Hepatocyte (in vitro differentiated cells): ENCODE measurements around the gene RPS6KA4. TPM values are rescaled to one million over a fixed set of nuclear protein-coding genes. Genes with fewer than 3 reads are reported as not detected.

Experiments used
- DNase-seq: peaks from one replicate; pipeline ENCODE4 v3.0.0-alpha.2; 2016; ENCODE audit warnings: low spot score
- H2AFZ ChIP-seq: fragments of 200-600 bp; sonication (generic); 2 replicates; pipeline ENCODE4 v1.6.0; 2016; ENCODE audit warnings: antibody characterized with exemption, mild to moderate bottlenecking
- H3K27ac ChIP-seq: fragments of 200-600 bp; sonication (generic); 2 replicates; pipeline ENCODE4 v1.5.1; 2016; ENCODE audit warnings: mild to moderate bottlenecking
- H3K27me3 ChIP-seq: fragments of 200-600 bp; sonication (generic); 2 replicates; pipeline ENCODE4 v1.6.1; 2016
- H3K36me3 ChIP-seq: fragments of 200-600 bp; sonication (generic); replicated peaks from 2 replicates; pipeline ENCODE4 v1.5.1; 2016; ENCODE audit warnings: low read depth; ENCODE audit not compliant: insufficient read depth
- H3K4me1 ChIP-seq: fragments of 200-600 bp; sonication (generic); 2 replicates; pipeline ENCODE4 v1.5.1; 2016; ENCODE audit warnings: mild to moderate bottlenecking, moderate library complexity; ENCODE audit not compliant: insufficient read depth
- H3K4me2 ChIP-seq: fragments of 200-600 bp; sonication (generic); 2 replicates; pipeline ENCODE4 v1.6.0; 2016
- H3K4me3 ChIP-seq: fragments of 200-600 bp; sonication (generic); 2 replicates; pipeline ENCODE4 v1.5.1; 2016; ENCODE audit warnings: mild to moderate bottlenecking
- H3K79me2 ChIP-seq: fragments of 200-600 bp; sonication (generic); 2 replicates; pipeline ENCODE4 v1.6.0; 2017; ENCODE audit warnings: mild to moderate bottlenecking
- H3K9me2 ChIP-seq: fragments of 200-600 bp; sonication (generic); replicated peaks from 2 replicates; pipeline ENCODE4 v1.6.0; 2017; ENCODE audit warnings: mild to moderate bottlenecking; ENCODE audit not compliant: insufficient read depth
- H3K9me3 ChIP-seq: fragments of 200-600 bp; sonication (generic); 2 replicates; pipeline ENCODE4 v1.5.1; 2016; ENCODE audit warnings: low read depth, mild to moderate bottlenecking
- H4K20me1 ChIP-seq: fragments of 200-600 bp; sonication (generic); 2 replicates; pipeline ENCODE4 v1.6.0; 2016; ENCODE audit warnings: mild to moderate bottlenecking; ENCODE audit not compliant: insufficient read depth, poor library complexity, severe bottlenecking
- EZH2 ChIP-seq: fragments of 200-600 bp; sonication (generic); IDR thresholded peaks from 2 replicates; pipeline ENCODE4 v1.6.1; 2016; ENCODE audit warnings: antibody characterized with exemption, mild to moderate bottlenecking, borderline replicate concordance
- EZH2phosphoT487 ChIP-seq: fragments of 200-600 bp; sonication (generic); IDR thresholded peaks from one replicate; pipeline ENCODE4 v1.6.1; 2018; ENCODE audit warnings: antibody characterized with exemption, mild to moderate bottlenecking, low read depth, moderate library complexity; ENCODE audit not compliant: unreplicated experiment, severe bottlenecking
- WGBS: methylation state at CpG from one replicate; pipeline ENCODE4 v1.1.6; 2016; ENCODE audit warnings: low lambda C conversion rate; ENCODE audit errors: missing lambda C conversion rate; 5-methylcytosine and 5-hydroxymethylcytosine counted together
- polyA plus RNA-seq: library from polyadenylated mRNA; unstranded; fragments of >200 nt; fragmentation: Nextera tagmentation; extraction: Ambion mirVana; gene quantifications from 2 replicates; pipeline ENCODE4 v1.2.1, GENCODE V29; 2016
- total RNA-seq: library from RNA; depleted of rRNA; stranded (reverse); fragments of >200 nt; gene quantifications from 2 replicates; pipeline ENCODE4 v1.2.3, GENCODE V29; 2014
- TF ChIP-seq, protein P1 (sequence below): fragments of 200-600 bp; sonication (generic); IDR thresholded peaks from 2 replicates; pipeline ENCODE4 v1.5.1; 2016; ENCODE audit warnings: antibody characterized with exemption, mild to moderate bottlenecking; ENCODE audit not compliant: poor library complexity

The RPS6KA4 gene
- total and polyA plus RNA-seq, 2 experiments from 2014 or later: 35.9 to 44.0 TPM

DNA sequence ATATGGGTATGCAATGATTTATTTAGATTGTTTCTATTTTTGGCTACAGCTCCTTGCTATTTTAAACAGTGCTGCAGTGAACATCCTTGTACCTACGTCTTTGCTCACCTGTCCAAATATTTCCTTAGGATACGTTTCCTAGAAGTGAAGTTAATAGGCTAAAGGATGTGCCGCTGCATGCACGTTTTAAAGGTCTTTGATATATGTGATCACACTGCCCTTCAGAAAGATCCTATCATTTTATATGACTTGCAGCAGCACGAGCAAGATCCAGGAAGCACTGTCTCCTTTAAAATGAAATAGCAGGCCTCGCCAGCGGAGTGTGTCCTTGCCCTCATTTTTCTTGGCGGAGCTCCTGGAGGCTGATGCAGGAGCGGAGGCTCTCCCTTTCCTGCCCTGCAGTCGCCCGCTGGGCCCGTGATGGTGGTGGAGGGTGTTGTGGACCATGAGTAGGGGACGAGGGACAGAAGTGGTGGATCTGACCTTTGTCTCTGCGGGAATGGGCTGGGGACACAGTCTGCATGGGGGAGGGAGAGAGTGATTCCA, 19.4 kb downstream of the RPS6KA4 start:
- WGBS: 85% methylated on average over 14 of the region's 14 CpGs
- H3K4me2 ChIP-seq: no peak overlapping the region
- no peaks in the 10 kb centered on the region for H4K20me1 ChIP-seq
- no peaks in the 10 kb centered on the region for H3K36me3 ChIP-seq
- H3K4me3 ChIP-seq: no peak overlapping the region
- H3K79me2 ChIP-seq: no peaks in the 10 kb centered on the region
- no peaks in the 10 kb centered on the region for H3K4me1 ChIP-seq
- H3K27ac ChIP-seq: no peak overlapping the region
- H3K9me3 ChIP-seq: no peaks in the 10 kb centered on the region
- H2AFZ ChIP-seq: no peak overlapping the region
- H3K9me2 ChIP-seq: no peaks in the 10 kb centered on the region
- H3K27me3 ChIP-seq: no peaks in the 10 kb centered on the region
- no peak for DNase-seq
- TF ChIP-seq, protein P1, sequence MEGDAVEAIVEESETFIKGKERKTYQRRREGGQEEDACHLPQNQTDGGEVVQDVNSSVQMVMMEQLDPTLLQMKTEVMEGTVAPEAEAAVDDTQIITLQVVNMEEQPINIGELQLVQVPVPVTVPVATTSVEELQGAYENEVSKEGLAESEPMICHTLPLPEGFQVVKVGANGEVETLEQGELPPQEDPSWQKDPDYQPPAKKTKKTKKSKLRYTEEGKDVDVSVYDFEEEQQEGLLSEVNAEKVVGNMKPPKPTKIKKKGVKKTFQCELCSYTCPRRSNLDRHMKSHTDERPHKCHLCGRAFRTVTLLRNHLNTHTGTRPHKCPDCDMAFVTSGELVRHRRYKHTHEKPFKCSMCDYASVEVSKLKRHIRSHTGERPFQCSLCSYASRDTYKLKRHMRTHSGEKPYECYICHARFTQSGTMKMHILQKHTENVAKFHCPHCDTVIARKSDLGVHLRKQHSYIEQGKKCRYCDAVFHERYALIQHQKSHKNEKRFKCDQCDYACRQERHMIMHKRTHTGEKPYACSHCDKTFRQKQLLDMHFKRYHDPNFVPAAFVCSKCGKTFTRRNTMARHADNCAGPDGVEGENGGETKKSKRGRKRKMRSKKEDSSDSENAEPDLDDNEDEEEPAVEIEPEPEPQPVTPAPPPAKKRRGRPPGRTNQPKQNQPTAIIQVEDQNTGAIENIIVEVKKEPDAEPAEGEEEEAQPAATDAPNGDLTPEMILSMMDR: no peak
- TF ChIP-seq EZH2phosphoT487 (no peak), EZH2 (no peak)

DNA sequence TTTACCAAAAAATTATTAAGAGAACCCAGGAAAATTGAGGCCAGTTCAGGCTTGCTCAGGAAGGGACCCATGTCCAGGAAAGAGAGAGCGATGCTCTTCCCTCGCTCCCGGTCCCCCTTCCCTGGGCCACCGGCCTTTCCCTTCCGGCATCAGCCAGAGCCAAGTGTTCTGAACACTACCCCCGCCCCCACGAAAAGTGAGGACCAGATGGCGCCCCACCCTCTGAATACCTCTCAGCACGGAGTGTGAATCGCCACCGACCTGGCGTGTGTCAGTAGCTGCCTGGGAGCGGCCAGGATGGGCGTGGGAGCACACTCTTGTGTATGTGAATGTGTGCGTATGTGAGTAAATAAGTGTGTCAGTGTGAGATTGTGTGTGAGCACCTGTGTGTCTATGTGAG, 20.2 kb downstream of the RPS6KA4 start:
- no peak overlapping the region for H3K27ac ChIP-seq
- H3K4me1 ChIP-seq: no peaks in the 10 kb centered on the region
- TF ChIP-seq EZH2phosphoT487 (no peak), EZH2 (no peak)
- TF ChIP-seq, protein P1: no peak
- no peaks in the 10 kb centered on the region for H4K20me1 ChIP-seq
- no peaks in the 10 kb centered on the region for H3K9me2 ChIP-seq
- H3K9me3 ChIP-seq: no peaks in the 10 kb centered on the region
- H3K4me2 ChIP-seq: no peak overlapping the region
- H3K36me3 ChIP-seq: no peaks in the 10 kb centered on the region
- 95% methylated on average over 15 of the region's 15 CpGs for WGBS
- no peak for DNase-seq
- H3K27me3 ChIP-seq: no peaks in the 10 kb centered on the region
- H3K4me3 ChIP-seq: no peak overlapping the region
- no peak overlapping the region for H2AFZ ChIP-seq
- H3K79me2 ChIP-seq: no peaks in the 10 kb centered on the region

DNA sequence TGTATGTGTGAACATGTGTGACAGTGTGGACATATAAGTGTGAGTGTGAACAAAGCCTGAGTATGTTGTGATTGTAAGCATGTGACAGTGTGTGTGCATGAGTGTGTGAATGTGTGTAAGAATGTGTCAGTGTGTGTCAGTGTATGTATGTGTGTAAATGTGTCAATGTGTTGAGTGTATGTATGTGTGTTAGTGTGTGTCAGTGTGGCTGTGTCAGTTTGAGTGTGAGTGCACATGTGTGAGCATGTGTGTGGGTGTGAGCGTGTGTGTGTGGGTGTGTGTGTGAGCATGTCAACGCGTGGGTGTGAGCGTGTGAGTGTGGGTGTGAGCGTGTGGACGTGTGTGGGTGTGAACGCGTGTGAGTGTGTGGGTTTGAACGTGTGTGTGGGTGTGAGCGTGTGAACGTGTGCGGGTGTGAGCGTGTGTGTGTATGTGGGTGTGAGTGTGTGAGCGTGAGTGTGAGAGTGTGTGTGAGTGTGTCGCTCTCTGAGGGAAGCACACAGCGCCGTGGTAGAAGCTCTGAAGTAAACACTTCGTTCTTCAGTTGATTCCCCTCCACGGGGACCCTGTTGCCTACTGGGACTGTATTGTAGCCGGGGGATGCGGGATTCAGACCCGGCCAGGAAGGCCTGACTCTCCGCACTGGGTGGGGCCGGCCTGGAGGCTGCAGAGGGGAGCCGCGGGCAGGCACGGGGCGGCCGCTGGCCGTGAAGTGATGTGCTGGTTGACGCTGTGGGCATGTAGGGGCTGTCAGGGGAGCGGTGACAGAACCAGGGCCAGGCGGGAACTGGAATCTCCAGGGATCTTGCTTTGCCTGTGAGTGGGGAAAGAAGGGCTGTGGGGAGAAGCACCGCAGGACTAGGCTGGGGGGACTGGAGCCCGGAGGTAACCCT, 21.1 kb downstream of the RPS6KA4 start:
- Histone ChIP-seq H3K9me3 (no peaks in the 10 kb centered on the region), H3K27me3 (no peaks in the 10 kb centered on the region), H4K20me1 (no peaks in the 10 kb centered on the region), H3K4me3 (no peak overlapping the region), H2AFZ (no peak overlapping the region), H3K36me3 (no peaks in the 10 kb centered on the region), H3K4me1 (no peaks in the 10 kb centered on the region), H3K9me2 (no peaks in the 10 kb centered on the region), H3K79me2 (no peaks in the 10 kb centered on the region), H3K4me2 (no peak overlapping the region), H3K27ac (no peak overlapping the region)
- WGBS: 83% methylated on average over 27 of the region's 35 CpGs
- TF ChIP-seq EZH2 (no peak), EZH2phosphoT487 (no peak)
- TF ChIP-seq, protein P1: no peak
- DNase-seq: no peak
